Liver (tissue), 9 donors: ENCODE results near the gene SDR39U1. TPM values are rescaled to one million over a fixed set of nuclear protein-coding genes. Genes with fewer than 3 reads are reported as not detected.
A peak's percentile ranks its signal among the peaks of the same experiment; 100 is the strongest.

ENCODE experiments used
- DNase-seq: peaks from one replicate; pipeline ENCODE4 v3.0.0-alpha.2; 2017; ENCODE audit warnings: low spot score
- H3K27ac ChIP-seq, 2 donors: one replicate each; pipeline ENCODE4 v1.7.0; 2013; ENCODE audit warnings: inconsistent platforms in 2 of 2, low read length in 2 of 2, control low read depth in 1 of 2, low read depth in 1 of 2, mild to moderate bottlenecking in 1 of 2
- H3K27me3 ChIP-seq, 4 donors: one replicate each; pipeline versions ENCODE4 v1.6.1 to v1.7.0; 2013; ENCODE audit warnings: low read length in 3 of 4, inconsistent platforms in 1 of 4, mild to moderate bottlenecking in 1 of 4, moderate library complexity in 1 of 4; ENCODE audit not compliant: control insufficient read depth in 4 of 4, insufficient read depth in 4 of 4
- H3K36me3 ChIP-seq, 4 donors: one replicate each; pipeline versions ENCODE4 v1.6.1 to v1.7.0; 2013; ENCODE audit warnings: low read length in 3 of 4, mild to moderate bottlenecking in 3 of 4, low read depth in 1 of 4, moderate library complexity in 1 of 4; ENCODE audit not compliant: control insufficient read depth in 4 of 4, insufficient read depth in 3 of 4
- H3K4me1 ChIP-seq, 4 donors: one replicate each; pipeline versions ENCODE4 v1.6.1 to v1.7.0; 2013; ENCODE audit warnings: low read length in 3 of 4, mild to moderate bottlenecking in 3 of 4, moderate library complexity in 1 of 4; ENCODE audit not compliant: control insufficient read depth in 4 of 4, insufficient read depth in 4 of 4
- H3K4me3 ChIP-seq, 3 donors: one replicate each; pipeline versions ENCODE4 v1.6.1 to v1.7.0; 2013; ENCODE audit warnings: low read length in 3 of 3, control low read depth in 1 of 3, low read depth in 1 of 3, mild to moderate bottlenecking in 1 of 3
- H3K9ac ChIP-seq, 2 donors: one replicate each; pipeline ENCODE4 v1.7.0; 2013; ENCODE audit warnings: low read length in 2 of 2, mild to moderate bottlenecking in 2 of 2, moderate library complexity in 2 of 2, control low read depth in 1 of 2, low read depth in 1 of 2
- H3K9me3 ChIP-seq, 4 donors: one replicate each; pipeline versions ENCODE4 v1.6.1 to v1.7.0; 2013; ENCODE audit warnings: low read length in 3 of 4; ENCODE audit not compliant: control insufficient read depth in 4 of 4
- ATF3 ChIP-seq: IDR thresholded peaks from 2 replicates; pipeline ENCODE4 v1.6.1; 2016; ENCODE audit warnings: antibody characterized with exemption
- EGR1 ChIP-seq, 2 donors: IDR thresholded peaks; 2 replicates each; pipeline ENCODE4 v1.6.1; 2016 to 2018; ENCODE audit warnings: antibody characterized with exemption in 2 of 2, low read depth in 2 of 2
- FOXA2 ChIP-seq: IDR thresholded peaks from 2 replicates; pipeline ENCODE4 v1.6.1; 2016; ENCODE audit warnings: antibody characterized with exemption
- GABPA ChIP-seq, 2 donors: IDR thresholded peaks in 1 of 2; conservative IDR thresholded peaks in 1 of 2; 2 replicates each; pipeline ENCODE4 v1.6.1; 2016; ENCODE audit warnings: antibody characterized with exemption in 2 of 2, mild to moderate bottlenecking in 1 of 2, moderate library complexity in 1 of 2
- HNF4A ChIP-seq, 2 donors: conservative IDR thresholded peaks; 2 replicates each; pipeline ENCODE4 v1.6.1; 2016; ENCODE audit warnings: antibody characterized with exemption in 2 of 2, mild to moderate bottlenecking in 2 of 2
- HNF4G ChIP-seq: IDR thresholded peaks from 2 replicates; pipeline ENCODE4 v1.6.1; 2016; ENCODE audit warnings: antibody characterized with exemption
- JUND ChIP-seq, 2 donors: IDR thresholded peaks; 2 replicates each; pipeline ENCODE4 v1.6.1; 2016; ENCODE audit warnings: antibody characterized with exemption in 2 of 2
- NR2F2 ChIP-seq: IDR thresholded peaks from 2 replicates; pipeline ENCODE4 v1.6.1; 2016; ENCODE audit warnings: antibody characterized with exemption
- RAD21 ChIP-seq, 2 donors: IDR thresholded peaks; 2 replicates each; pipeline ENCODE4 v1.6.1; 2016; ENCODE audit warnings: antibody characterized with exemption in 2 of 2, mild to moderate bottlenecking in 2 of 2
- RXRA ChIP-seq, 2 donors: IDR thresholded peaks; 2 replicates each; pipeline ENCODE4 v1.6.1; 2017 to 2018; ENCODE audit warnings: antibody characterized with exemption in 2 of 2, mild to moderate bottlenecking in 1 of 2
- SP1 ChIP-seq: IDR thresholded peaks from 2 replicates; pipeline ENCODE4 v1.6.1; 2018; ENCODE audit warnings: antibody characterized with exemption, mild to moderate bottlenecking
- YY1 ChIP-seq: IDR thresholded peaks from 2 replicates; pipeline ENCODE4 v1.6.1; 2016; ENCODE audit warnings: antibody characterized with exemption, mild to moderate bottlenecking
- WGBS: extraction: QIAGEN DNeasy Blood & Tissue Kit; methylation state at CpG from one replicate; pipeline ENCODE4 v1.1.7; 2013; 5-methylcytosine and 5-hydroxymethylcytosine counted together
- polyA plus RNA-seq, 2 donors: library from polyadenylated mRNA; stranded (reverse) in 1 of 2; unstranded in 1 of 2; fragments of 200-250 nt in 1 of 2; fragments of >200 nt in 1 of 2; fragmentation: Nextera tagmentation in 1 of 2; extraction: Ambion mirVana in 1 of 2; gene quantifications; one replicate each; pipeline versions ENCODE4 v1.2.1 to v1.2.3, GENCODE V29; 2013 to 2015
- total RNA-seq, 2 donors: library from RNA; depleted of rRNA; stranded (reverse); fragments of >200 nt; gene quantifications; one replicate each; pipeline ENCODE4 v1.2.3, GENCODE V29; 2014
- TF ChIP-seq, protein P1 (sequence below): IDR thresholded peaks from 2 replicates; pipeline ENCODE4 v1.6.1; 2016; ENCODE audit warnings: antibody characterized with exemption
- TF ChIP-seq, protein P2 (sequence below): IDR thresholded peaks from 2 replicates; pipeline ENCODE4 v1.6.1; 2016; ENCODE audit warnings: antibody characterized with exemption
- donor health status: healthy.
- donor health status: healthy.
- donor health status: healthy.
- donor health status: healthy.
- donor health status: healthy.

The SDR39U1 gene
- total and polyA plus RNA-seq, 4 donors = 10.8 to 50.4 (median 25.9) TPM

DNA sequence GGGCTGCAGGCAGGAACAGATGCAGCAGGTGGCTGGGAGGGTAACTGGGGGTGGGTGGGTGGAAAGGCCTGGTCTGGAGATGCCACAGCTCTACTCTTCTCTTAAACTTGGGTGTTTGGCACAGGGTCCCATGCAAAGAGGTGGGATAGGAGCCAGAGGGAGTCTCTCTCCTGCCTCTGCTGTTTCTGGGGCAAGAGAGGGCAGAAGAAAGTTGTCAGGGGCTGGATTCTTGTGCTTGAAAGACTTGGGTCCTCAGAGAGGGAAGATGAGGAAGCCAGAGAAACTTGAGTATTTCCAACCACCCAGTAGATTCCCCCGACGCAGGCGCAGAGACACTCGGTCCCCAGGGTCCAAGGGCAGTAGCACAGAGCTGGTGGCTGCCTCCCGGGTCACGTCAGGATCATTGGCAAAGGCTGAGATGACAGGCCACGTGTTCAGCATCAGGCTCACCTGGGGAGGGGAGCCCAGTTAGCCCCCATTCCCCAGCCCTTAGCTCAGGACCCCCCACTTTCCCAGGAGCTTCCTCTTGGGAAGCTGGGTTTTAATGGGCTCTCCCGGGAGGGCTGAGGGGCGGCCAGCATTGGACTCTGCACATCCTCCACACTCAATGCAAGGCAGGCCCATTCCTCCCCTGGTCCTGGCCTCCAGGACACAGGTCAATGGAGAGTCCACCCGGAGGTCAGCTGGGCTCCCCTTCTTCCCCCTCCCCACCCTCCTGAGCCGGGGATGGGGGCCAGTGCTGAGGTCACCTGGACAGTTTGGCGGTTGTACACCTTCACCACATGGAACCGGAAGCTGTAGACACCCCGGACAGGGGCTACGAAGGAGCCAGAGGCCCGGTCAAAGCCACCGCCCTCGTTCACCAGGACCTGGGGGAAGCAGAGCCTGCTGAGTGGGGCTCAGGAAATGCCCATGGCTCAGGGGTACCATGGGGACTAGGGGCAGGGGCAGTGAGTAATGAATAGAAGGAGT is 14.8 kb downstream of the SDR39U1 start:
- H3K9me3 ChIP-seq = no peaks in the 10 kb centered on the region
- no peak for TF ChIP-seq SP1
- no peak for TF ChIP-seq HNF4G
- TF ChIP-seq HNF4A (conservative IDR thresholded peaks at IDR 0.05) = peak; percentile 48 to 56
- peak; percentile 30 to 49 for TF ChIP-seq RXRA (IDR thresholded peaks at IDR 0.05)
- H3K27me3 ChIP-seq = no peaks in the 10 kb centered on the region
- peaks cover 14 to 87% (median 71%) of the 10 kb centered on the region in 4 donors for H3K4me1 ChIP-seq
- no peak overlapping the region for H3K9ac ChIP-seq
- H3K27ac ChIP-seq = peak overlapping the region; percentile 19 to 38
- DNase-seq = no peak
- 68% methylated on average over 18 of the region's 18 CpGs for WGBS
- H3K4me3 ChIP-seq = no peak overlapping the region
- H3K36me3 ChIP-seq = peaks cover 1 to 5% (median 3%) of the 10 kb centered on the region in 4 donors

DNA sequence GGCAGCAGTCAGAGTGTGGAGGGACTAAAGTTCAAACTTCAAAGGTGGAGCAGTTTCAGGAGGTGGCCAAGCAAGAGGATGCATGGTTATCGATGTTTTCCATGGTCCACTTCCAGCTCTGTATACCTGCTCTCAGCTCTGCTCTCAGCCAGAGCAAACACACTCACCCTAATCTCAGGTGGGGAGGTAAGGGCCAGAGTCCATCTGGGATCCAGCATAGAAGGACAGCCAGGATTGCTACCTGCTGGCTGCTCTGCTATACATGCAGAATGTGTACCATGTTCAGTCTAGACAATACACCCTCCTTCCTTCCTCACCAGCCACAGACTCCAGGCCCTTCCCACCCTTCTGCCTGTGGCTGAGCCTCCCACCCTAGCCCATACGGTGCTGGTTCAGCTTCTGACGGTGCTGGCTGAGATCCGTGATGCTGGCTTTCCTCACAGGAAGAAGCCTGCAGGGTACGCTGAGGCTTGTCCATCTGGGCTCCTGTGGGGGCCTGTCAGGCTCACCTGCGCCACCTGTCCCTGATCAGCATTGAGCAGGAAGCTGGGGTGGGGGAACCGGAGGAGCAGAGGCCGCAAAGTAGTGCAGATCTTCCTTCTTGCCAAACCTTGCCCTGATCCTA is 15.6 kb downstream of the SDR39U1 start:
- Histone ChIP-seq H3K27me3 (no peaks in the 10 kb centered on the region), H3K4me3 (no peak overlapping the region), H3K4me1 (peaks cover 14 to 81% (median 67%) of the 10 kb centered on the region in 4 donors), H3K9ac (no peak overlapping the region), H3K9me3 (no peaks in the 10 kb centered on the region), H3K27ac (peak overlapping the region; percentile 44 to 53), H3K36me3 (peaks cover 0 to under 1% (median 0%) of the 10 kb centered on the region in 4 donors)
- TF ChIP-seq RXRA (IDR thresholded peaks at IDR 0.05) = peak; percentile 70 to 79
- peak; percentile 27 to 39 for TF ChIP-seq RAD21 (IDR thresholded peaks at IDR 0.05)
- TF ChIP-seq, protein P1, sequence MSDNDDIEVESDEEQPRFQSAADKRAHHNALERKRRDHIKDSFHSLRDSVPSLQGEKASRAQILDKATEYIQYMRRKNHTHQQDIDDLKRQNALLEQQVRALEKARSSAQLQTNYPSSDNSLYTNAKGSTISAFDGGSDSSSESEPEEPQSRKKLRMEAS = peak; percentile 57
- TF ChIP-seq SP1 = peak; percentile 92
- no peak for TF ChIP-seq EGR1 (IDR thresholded peaks at IDR 0.05; ENCODE audit: low read depth in 2 of 2)
- no peak for TF ChIP-seq GABPA (IDR thresholded peaks at IDR 0.05 in 1 of 2, conservative IDR thresholded peaks at IDR 0.05 in 1 of 2)
- TF ChIP-seq NR2F2 = no peak
- TF ChIP-seq HNF4G = peak; percentile 90
- TF ChIP-seq HNF4A (conservative IDR thresholded peaks at IDR 0.05) = peak; percentile 94 to 96
- no peak for TF ChIP-seq ATF3
- TF ChIP-seq YY1 = peak; percentile 57
- peak in 1 of 2 donors; percentile 74 for TF ChIP-seq JUND (IDR thresholded peaks at IDR 0.05)
- DNase-seq = no peak
- 36% methylated on average over 8 of the region's 8 CpGs for WGBS

- Histone ChIP-seq H3K27me3 (no peaks in the 10 kb centered on the region), H3K9me3 (no peaks in the 10 kb centered on the region), H3K36me3 (no peaks in the 10 kb centered on the region), H3K4me1 (peaks cover 13 to 74% (median 60%) of the 10 kb centered on the region in 4 donors), H3K27ac (peak overlapping the region; percentile 27 to 33), H3K9ac (no peak overlapping the region), H3K4me3 (no peak overlapping the region)
- TF ChIP-seq GABPA (IDR thresholded peaks at IDR 0.05 in 1 of 2, conservative IDR thresholded peaks at IDR 0.05 in 1 of 2) (no peak), JUND (IDR thresholded peaks at IDR 0.05) (no peak), FOXA2 (no peak)
- TF ChIP-seq, protein P2, sequence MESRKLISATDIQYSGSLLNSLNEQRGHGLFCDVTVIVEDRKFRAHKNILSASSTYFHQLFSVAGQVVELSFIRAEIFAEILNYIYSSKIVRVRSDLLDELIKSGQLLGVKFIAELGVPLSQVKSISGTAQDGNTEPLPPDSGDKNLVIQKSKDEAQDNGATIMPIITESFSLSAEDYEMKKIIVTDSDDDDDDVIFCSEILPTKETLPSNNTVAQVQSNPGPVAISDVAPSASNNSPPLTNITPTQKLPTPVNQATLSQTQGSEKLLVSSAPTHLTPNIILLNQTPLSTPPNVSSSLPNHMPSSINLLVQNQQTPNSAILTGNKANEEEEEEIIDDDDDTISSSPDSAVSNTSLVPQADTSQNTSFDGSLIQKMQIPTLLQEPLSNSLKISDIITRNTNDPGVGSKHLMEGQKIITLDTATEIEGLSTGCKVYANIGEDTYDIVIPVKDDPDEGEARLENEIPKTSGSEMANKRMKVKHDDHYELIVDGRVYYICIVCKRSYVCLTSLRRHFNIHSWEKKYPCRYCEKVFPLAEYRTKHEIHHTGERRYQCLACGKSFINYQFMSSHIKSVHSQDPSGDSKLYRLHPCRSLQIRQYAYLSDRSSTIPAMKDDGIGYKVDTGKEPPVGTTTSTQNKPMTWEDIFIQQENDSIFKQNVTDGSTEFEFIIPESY = no peak
- no peak for DNase-seq
- WGBS = 70% methylated on average over 2 of the region's 2 CpGs
Measured at GRCh38 chr14:24426150-24426911, 16.2 kb downstream of the SDR39U1 start.
